Smooth muscle cell (in vitro differentiated cells): ENCODE results near the gene NR2C2. TPM values are rescaled to one million over a fixed set of nuclear protein-coding genes. Genes with fewer than 3 reads are reported as not detected.
"Not testable (repeated sequence)": the region's sequence is repeated elsewhere in the genome, so short reads cannot be mapped to it uniquely, and the experiment has no call there.

ENCODE experiments used
- DNase-seq: peaks from one replicate; lab custom pipeline; 2025; ENCODE audit not compliant: unreplicated experiment; lab: John Stamatoyannopoulos, UW
- H2AFZ ChIP-seq: fragments of 200-600 bp; sonication (generic); 2 replicates; pipeline ENCODE4 v1.6.0; 2016; ENCODE audit warnings: antibody characterized with exemption, low read depth, mild to moderate bottlenecking
- H3F3A ChIP-seq: fragments of 200-600 bp; sonication (generic); 2 replicates; pipeline ENCODE4 v1.6.0; 2017; ENCODE audit warnings: antibody characterized with exemption, low read depth
- H3K27ac ChIP-seq: fragments of 200-600 bp; sonication (generic); 2 replicates; pipeline ENCODE4 v1.5.1; 2016; ENCODE audit warnings: low read depth, mild to moderate bottlenecking
- H3K27me3 ChIP-seq: fragments of 200-600 bp; sonication (generic); 2 replicates; pipeline ENCODE4 v1.6.1; 2016; ENCODE audit warnings: low read depth, mild to moderate bottlenecking
- H3K36me3 ChIP-seq: fragments of 200-600 bp; sonication (generic); 2 replicates; pipeline ENCODE4 v1.5.1; 2016; ENCODE audit warnings: low read depth
- H3K4me1 ChIP-seq: fragments of 200-600 bp; sonication (generic); 2 replicates; pipeline ENCODE4 v1.5.1; 2016; ENCODE audit warnings: low read depth
- H3K4me2 ChIP-seq: fragments of 200-600 bp; sonication (generic); 2 replicates; pipeline ENCODE4 v1.6.0; 2016; ENCODE audit warnings: mild to moderate bottlenecking
- H3K4me3 ChIP-seq: fragments of 200-600 bp; sonication (generic); 2 replicates; pipeline ENCODE4 v1.5.1; 2016; ENCODE audit warnings: mild to moderate bottlenecking
- H3K79me2 ChIP-seq: fragments of 200-600 bp; sonication (generic); 2 replicates; pipeline ENCODE4 v1.6.0; 2016; ENCODE audit warnings: low read depth, mild to moderate bottlenecking
- H3K9ac ChIP-seq: fragments of 200-600 bp; sonication (generic); 2 replicates; pipeline ENCODE4 v1.6.0; 2016; ENCODE audit warnings: low read depth
- H3K9me3 ChIP-seq: fragments of 200-600 bp; sonication (generic); replicated peaks from 2 replicates; pipeline ENCODE4 v1.5.1; 2016; ENCODE audit warnings: low read depth
- H4K20me1 ChIP-seq: fragments of 200-600 bp; sonication (generic); 2 replicates; pipeline ENCODE4 v1.6.0; 2016; ENCODE audit warnings: low read depth
- WGBS: methylation state at CpG from one replicate; pipeline ENCODE4 v1.1.7; 2016; ENCODE audit warnings: low lambda C conversion rate; 5-methylcytosine and 5-hydroxymethylcytosine counted together
- polyA plus RNA-seq: library from polyadenylated mRNA; unstranded; fragments of >200 nt; fragmentation: Nextera tagmentation; extraction: Ambion mirVana; gene quantifications from 2 replicates; pipeline ENCODE4 v1.2.1, GENCODE V29; 2016
- total RNA-seq: library from RNA; depleted of rRNA; stranded (reverse); fragments of >200 nt; gene quantifications from 2 replicates; pipeline ENCODE4 v1.2.3, GENCODE V29; 2014
- TF ChIP-seq, protein P1 (sequence below): fragments of 200-600 bp; sonication (generic); IDR thresholded peaks from 2 replicates; pipeline ENCODE4 v1.5.1; 2017; ENCODE audit warnings: borderline replicate concordance, mild to moderate bottlenecking, antibody characterized with exemption; ENCODE audit not compliant: insufficient read depth, poor library complexity, severe bottlenecking

The NR2C2 gene
- total and polyA plus RNA-seq, 2 experiments from 2014 or later = 11.6 to 28.5 TPM

DNA sequence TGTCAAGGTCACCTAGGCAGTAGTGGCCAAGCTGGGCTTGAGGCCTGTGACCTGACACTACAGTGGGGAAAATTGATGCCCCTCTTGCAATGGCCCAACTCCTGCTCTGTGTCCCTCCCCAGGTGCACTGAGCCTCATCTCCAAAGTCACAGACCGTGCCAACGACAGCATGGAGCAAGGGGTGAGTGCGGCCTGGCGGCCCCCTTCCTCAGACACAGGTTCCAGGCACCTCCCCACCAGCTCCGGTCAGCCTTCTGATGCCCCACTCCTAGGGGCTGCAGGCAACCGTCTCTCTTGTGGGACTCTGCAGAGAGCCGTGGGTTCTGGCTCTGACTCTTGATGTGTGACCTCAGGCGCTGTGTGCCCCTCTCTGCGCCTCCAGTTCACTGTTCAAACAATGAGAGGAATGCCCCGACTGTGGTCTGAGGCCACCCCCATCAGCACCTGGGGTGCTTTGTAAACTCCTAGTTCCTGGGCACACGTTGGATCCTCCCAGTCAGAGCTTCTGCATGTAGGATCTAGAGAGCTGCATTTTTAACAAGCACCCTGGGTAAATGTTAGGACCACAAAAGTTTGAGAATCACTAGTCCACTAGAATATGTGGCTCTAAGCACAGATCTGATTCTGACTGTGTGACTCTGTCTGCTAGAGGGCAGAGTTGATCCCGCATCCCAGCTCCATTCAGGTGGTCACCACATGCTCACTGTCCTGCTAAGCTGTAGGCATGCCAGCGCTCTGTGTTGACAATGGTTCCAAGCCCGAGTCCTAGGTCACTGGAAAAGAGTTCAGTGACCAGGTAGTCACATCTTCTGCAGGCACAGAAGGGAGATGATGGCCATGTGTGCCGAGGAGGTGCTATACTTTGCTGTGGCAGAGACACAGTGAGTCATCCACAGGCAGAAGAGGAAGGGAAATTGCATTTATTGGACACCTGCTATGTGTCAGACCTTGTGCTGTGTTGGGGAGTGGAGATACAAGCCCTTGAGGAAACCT is 46.2 kb upstream of the NR2C2 start:
- Histone ChIP-seq H3F3A (no peaks in the 10 kb centered on the region), H3K4me2 (no peak overlapping the region), H3K4me3 (no peak overlapping the region), H4K20me1 (no peaks in the 10 kb centered on the region), H3K36me3 (no peaks in the 10 kb centered on the region), H3K9ac (no peak overlapping the region), H3K27me3 (no peaks in the 10 kb centered on the region), H2AFZ (no peak overlapping the region), H3K27ac (no peak overlapping the region), H3K4me1 (no peaks in the 10 kb centered on the region), H3K79me2 (no peaks in the 10 kb centered on the region), H3K9me3 (no peaks in the 10 kb centered on the region)
- DNase-seq = no peak
- TF ChIP-seq, protein P1, sequence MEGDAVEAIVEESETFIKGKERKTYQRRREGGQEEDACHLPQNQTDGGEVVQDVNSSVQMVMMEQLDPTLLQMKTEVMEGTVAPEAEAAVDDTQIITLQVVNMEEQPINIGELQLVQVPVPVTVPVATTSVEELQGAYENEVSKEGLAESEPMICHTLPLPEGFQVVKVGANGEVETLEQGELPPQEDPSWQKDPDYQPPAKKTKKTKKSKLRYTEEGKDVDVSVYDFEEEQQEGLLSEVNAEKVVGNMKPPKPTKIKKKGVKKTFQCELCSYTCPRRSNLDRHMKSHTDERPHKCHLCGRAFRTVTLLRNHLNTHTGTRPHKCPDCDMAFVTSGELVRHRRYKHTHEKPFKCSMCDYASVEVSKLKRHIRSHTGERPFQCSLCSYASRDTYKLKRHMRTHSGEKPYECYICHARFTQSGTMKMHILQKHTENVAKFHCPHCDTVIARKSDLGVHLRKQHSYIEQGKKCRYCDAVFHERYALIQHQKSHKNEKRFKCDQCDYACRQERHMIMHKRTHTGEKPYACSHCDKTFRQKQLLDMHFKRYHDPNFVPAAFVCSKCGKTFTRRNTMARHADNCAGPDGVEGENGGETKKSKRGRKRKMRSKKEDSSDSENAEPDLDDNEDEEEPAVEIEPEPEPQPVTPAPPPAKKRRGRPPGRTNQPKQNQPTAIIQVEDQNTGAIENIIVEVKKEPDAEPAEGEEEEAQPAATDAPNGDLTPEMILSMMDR = no peak
- 83% methylated on average over 15 of the region's 15 CpGs for WGBS

GRCh38 chr3:14902719-14903118 is 44.7 kb upstream of the NR2C2 start:
- no peaks in the 10 kb centered on the region for H3K9me3 ChIP-seq
- H3F3A ChIP-seq = no peaks in the 10 kb centered on the region
- H3K27ac ChIP-seq = no peak overlapping the region
- no peak overlapping the region for H3K9ac ChIP-seq
- no peaks in the 10 kb centered on the region for H3K79me2 ChIP-seq
- no peak for DNase-seq
- no peaks in the 10 kb centered on the region for H4K20me1 ChIP-seq
- no peak overlapping the region for H2AFZ ChIP-seq
- no peaks in the 10 kb centered on the region for H3K36me3 ChIP-seq
- H3K4me1 ChIP-seq = no peaks in the 10 kb centered on the region
- no peak overlapping the region for H3K4me2 ChIP-seq
- TF ChIP-seq, protein P1 = no peak
- no peaks in the 10 kb centered on the region for H3K27me3 ChIP-seq
- WGBS = 73% methylated on average over 7 of the region's 7 CpGs
- no peak overlapping the region for H3K4me3 ChIP-seq

DNA sequence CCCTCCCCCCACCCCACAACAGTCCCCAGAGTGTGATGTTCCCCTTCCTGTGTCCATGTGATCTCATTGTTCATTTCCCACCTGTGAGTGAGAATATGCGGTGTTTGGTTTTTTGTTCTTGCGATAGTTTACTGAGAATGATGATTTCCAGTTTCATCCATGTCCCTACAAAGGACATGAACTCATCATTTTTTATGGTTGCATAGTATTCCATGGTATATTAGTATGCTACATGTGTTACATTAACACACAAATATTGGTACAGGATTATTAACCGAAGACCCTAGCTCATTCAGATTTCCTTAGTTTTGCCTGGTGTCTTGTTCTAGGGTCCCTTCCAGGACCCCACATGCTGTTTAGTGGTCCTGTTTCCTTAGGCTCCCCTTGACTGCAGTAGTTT is 43.9 kb upstream of the NR2C2 start:
- H3K27me3 ChIP-seq, H3K4me2 ChIP-seq, H3F3A ChIP-seq, H2AFZ ChIP-seq, H4K20me1 ChIP-seq, H3K36me3 ChIP-seq, H3K9me3 ChIP-seq, DNase-seq, H3K4me3 ChIP-seq, H3K4me1 ChIP-seq, H3K79me2 ChIP-seq, H3K9ac ChIP-seq, H3K27ac ChIP-seq: not testable (repeated sequence)
- 100% methylated on average over 1 of the region's 3 CpGs for WGBS

- no peaks in the 10 kb centered on the region for H3K36me3 ChIP-seq
- no peaks in the 10 kb centered on the region for H3K27me3 ChIP-seq
- H3K9me3 ChIP-seq = no peaks in the 10 kb centered on the region
- TF ChIP-seq, protein P1 = no peak
- DNase-seq = no peak
- no peaks in the 10 kb centered on the region for H4K20me1 ChIP-seq
- H3K4me2 ChIP-seq = no peak overlapping the region
- H3K4me3 ChIP-seq = no peak overlapping the region
- H2AFZ ChIP-seq = no peak overlapping the region
- WGBS = 89% methylated on average over 6 of the region's 6 CpGs
- H3K9ac ChIP-seq = no peak overlapping the region
- no peaks in the 10 kb centered on the region for H3K79me2 ChIP-seq
- H3K4me1 ChIP-seq = no peaks in the 10 kb centered on the region
- no peak overlapping the region for H3K27ac ChIP-seq
- H3F3A ChIP-seq = no peaks in the 10 kb centered on the region
Measured at GRCh38 chr3:14905055-14905657, 42.2 kb upstream of the NR2C2 start.
